GM20000 (cell line): Measurements from ENCODE around the gene POLR2C.

Experiments used
- DNase-seq: peaks from one replicate; pipeline ENCODE4 v3.0.0; 2012; ENCODE audit warnings: low spot score
- TF ChIP-seq, protein P1 (sequence below): IDR thresholded peaks from 2 replicates; pipeline ENCODE4 v1.5.1; 2012; ENCODE audit warnings: mild to moderate bottlenecking, control low read depth; ENCODE audit errors: extremely low read depth, missing control alignments

Gene POLR2C

DNA sequence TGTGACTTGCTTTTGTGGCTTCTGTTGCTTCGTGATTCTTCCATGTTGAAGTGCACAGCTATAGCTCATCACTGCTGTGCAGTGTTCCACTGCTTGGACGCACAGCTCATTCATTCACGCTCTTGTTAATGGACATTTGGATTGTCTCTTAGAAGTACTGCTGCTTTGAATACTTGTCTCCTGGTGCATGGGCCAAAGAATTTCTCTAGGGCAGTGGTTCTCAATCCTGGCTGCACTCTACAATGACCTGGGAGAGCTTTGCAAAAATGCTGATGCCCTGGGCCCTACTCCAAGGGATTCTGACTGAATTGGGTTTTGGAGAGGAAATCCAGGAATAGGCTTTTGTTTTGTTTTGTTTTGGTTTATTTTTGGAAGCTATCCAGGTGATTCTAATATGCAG is 37.9 kb upstream of the POLR2C start:
- no peak for DNase-seq
- TF ChIP-seq, protein P1, sequence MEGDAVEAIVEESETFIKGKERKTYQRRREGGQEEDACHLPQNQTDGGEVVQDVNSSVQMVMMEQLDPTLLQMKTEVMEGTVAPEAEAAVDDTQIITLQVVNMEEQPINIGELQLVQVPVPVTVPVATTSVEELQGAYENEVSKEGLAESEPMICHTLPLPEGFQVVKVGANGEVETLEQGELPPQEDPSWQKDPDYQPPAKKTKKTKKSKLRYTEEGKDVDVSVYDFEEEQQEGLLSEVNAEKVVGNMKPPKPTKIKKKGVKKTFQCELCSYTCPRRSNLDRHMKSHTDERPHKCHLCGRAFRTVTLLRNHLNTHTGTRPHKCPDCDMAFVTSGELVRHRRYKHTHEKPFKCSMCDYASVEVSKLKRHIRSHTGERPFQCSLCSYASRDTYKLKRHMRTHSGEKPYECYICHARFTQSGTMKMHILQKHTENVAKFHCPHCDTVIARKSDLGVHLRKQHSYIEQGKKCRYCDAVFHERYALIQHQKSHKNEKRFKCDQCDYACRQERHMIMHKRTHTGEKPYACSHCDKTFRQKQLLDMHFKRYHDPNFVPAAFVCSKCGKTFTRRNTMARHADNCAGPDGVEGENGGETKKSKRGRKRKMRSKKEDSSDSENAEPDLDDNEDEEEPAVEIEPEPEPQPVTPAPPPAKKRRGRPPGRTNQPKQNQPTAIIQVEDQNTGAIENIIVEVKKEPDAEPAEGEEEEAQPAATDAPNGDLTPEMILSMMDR, result no peak

DNA sequence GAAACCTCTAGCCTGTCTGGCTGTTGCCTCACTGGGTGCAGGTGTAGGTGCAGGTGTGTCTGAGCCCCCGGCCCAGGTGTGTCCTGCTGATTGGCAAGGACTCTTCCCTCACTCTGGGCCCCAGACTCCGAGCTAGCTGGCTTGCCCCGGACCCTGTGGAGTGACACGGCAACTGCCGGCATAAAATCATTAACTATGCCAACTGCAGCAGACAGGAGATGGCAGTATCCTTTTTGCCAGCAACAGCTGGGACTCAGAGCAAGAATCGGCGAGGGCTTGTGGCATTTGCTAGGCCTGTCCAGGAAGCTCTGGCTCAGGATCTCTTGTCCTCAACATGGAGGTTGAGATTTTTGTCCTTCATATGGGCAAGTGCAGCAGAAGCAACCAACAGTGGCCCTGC is 36.1 kb upstream of the POLR2C start:
- TF ChIP-seq, protein P1, result no peak
- DNase-seq, result no peak

DNA sequence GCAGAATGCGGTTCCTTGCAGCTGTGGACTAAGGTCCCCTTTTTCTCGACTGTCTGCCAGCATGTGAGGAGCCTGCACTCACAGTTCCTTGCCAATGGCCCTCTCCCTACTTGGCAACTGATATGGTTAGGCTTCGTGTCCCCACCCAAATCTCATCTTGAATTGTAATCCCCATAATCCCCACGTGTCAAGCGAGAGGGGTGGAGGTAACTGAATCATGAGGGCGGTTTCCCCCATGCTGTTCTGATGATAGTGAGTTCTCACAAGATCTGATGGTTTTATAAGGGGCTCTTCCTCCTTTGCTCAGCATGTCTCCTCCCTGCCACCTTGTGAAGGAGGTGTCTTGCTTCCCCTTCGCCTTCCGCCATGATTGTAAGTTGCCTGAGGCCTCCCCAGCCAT is 35.2 kb upstream of the POLR2C start:
- DNase-seq, result no peak
- TF ChIP-seq, protein P1, result no peak

DNA sequence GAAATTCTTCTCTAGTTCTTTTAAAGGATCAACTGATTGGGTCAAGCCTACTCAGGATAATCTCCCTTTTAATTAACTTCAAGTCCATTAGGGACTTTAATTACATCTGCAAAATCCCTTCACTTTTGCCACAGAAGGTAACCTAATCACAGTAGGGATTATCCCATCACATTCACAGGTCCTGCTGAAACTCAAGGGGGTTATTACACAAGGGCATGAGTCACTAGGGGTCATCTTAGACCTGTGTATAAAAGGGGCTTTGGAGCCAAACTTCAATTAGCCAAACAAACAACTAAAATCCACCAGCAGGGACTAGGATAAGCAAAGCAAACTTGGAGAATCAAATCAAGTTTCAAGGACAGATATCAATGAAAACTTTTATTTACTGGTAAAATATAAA is 34.7 kb upstream of the POLR2C start:
- no peak for DNase-seq
- TF ChIP-seq, protein P1, result no peak

DNA sequence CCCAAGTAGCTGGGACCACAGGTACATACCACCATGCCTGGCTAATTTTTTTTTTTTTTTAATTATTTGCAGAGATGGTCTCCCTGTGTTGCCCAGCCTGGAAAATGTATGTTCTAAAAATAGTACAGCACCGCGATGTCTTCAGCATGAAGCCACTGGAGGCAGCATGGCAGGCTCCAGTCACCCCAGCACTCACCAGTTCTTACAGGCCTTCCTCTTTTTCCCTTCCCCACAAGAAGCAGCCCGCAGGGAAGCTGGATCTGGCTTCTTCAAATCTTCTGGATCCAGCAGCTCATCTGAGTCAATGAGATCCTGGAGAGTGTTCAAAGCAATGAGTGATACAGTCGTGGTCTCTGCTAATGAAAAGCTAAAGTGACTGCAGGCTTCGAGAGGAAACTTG is 31.5 kb upstream of the POLR2C start:
- TF ChIP-seq, protein P1, result no peak
- DNase-seq, result no peak

DNA sequence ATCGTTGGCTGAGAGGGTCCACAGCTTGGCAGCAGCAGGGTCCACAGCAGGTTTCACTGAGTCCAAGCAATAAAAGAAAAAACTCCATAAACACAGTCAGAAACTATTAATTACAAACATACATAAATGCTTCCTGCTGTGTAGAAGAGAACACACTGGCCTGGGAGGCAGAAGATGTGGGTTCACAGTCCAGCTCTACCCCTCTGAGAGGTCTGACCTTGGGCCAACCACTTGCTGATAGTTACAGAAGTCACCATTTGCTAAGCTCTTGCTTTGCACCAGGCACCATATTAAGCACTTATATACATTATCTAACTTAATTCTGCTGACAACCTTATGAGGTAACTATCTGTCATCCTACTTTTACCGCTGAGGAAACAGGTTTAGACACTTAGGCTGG is 30.0 kb upstream of the POLR2C start:
- TF ChIP-seq, protein P1, result no peak
- no peak for DNase-seq

DNA sequence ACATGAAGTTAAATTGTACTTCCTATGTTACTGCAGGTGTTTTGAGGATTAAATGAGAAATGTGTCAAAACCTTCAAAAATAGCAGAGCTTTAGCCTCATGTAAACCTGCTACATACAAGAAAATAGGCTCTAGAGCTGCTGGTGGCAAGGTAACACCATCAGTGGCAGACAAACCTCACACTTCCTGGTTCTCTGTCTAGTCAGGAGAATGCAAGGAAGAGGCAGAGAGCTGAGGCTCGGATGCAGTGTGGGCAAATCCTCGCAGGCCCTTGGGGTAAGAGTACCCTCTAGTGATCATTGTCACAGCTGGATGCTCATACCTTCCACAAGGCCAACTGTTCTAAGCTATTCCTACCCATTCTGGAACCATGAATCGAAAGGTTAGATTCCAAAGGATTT is 29.5 kb upstream of the POLR2C start:
- TF ChIP-seq, protein P1, result no peak
- DNase-seq, result no peak
